GM19438 (cell line): ENCODE results near the gene TENT4A.

Source experiments
- ATAC-seq: cut with Tn5 transposase; IDR thresholded peaks from one replicate; pipeline ENCODE4 v1.9.1; 2021; ENCODE audit warnings: low read depth; ENCODE audit not compliant: unreplicated experiment

The TENT4A gene

DNA sequence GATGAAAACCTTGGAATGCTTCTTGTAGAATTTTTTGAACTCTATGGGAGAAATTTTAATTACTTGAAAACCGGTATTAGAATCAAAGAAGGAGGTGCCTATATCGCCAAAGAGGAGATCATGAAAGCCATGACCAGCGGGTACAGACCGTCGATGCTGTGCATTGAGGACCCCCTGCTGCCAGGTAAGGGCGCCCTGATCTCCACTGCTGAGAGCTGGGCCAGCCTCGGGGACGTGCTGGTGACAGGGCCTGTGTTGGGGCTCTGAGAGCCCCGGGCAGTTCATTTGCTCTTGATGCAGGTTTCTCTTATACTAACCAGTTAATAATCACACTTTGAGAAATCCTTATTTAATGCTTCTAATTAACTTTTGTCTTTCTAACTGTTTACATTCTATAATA lies 33.0 kb downstream of the TENT4A start:
- ATAC-seq: no peak

DNA sequence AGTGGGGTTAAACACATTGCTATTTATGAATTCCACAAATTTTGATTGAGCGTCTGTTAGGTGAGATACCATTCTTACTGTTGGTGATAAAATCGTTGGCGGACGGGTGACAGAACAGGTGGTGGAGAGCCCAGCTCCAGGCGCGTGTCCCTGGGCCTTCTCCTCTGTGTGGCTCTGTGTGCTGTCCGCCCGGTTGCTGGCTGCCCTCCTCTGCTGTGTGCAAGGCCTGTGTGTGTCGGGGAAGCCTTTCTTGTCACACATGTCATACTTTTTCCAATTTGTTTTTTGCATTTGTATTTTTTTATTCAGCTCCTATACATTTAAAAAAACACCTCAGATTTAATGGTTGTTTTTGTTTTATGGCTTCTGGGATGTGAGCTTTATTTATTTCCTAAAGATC lies 33.9 kb downstream of the TENT4A start:
- ATAC-seq: no peak

DNA sequence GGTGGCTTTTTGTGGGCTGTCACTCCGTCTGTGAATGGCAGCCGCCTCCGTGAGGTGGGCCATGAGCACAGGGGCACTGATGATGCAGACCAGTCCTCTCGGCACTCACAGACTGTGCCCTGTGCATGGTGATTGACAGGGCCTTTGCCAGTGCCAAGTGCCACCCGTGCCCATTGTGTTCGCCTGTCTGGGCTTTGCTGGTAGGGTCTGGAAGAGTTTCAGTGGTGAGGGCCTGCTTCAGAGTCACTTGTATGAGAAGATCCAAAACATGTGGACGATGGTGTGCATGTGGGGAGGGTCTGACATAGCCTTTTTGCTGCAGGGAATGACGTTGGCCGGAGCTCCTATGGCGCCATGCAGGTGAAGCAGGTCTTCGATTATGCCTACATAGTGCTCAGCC lies 34.9 kb downstream of the TENT4A start:
- ATAC-seq: no peak

DNA sequence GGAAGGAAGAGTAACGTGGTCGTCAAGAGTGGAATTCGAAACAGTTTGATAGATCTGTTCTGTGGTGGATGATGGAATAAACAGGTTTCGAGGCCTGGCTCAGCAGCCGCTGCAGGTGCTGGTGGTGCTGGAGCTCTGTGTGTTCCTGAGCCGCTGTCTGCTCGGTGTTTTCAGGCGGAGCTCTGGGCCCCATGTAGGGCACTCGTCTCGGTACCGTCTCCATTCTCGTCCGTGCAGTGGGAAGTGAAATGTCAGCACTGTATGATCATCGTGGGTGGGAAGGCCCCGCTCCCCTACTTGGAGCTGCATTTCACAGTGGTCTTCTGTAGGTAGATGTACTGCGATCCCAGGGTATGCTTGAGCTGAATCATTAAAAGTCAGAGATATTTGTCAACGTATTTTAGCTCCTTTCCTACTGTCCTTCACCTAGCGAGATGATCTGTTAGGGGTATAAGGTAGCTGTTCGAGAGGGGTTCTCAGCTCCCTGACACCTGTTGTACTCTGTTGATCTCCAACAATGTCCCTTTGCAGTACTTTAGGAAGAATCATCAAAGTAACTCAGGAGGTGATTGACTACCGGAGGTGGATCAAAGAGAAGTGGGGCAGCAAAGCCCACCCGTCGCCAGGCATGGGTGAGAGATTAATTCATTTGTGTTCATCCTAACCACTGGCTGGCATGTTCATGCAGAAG lies 35.9 kb downstream of the TENT4A start:
- ATAC-seq: no peak

DNA sequence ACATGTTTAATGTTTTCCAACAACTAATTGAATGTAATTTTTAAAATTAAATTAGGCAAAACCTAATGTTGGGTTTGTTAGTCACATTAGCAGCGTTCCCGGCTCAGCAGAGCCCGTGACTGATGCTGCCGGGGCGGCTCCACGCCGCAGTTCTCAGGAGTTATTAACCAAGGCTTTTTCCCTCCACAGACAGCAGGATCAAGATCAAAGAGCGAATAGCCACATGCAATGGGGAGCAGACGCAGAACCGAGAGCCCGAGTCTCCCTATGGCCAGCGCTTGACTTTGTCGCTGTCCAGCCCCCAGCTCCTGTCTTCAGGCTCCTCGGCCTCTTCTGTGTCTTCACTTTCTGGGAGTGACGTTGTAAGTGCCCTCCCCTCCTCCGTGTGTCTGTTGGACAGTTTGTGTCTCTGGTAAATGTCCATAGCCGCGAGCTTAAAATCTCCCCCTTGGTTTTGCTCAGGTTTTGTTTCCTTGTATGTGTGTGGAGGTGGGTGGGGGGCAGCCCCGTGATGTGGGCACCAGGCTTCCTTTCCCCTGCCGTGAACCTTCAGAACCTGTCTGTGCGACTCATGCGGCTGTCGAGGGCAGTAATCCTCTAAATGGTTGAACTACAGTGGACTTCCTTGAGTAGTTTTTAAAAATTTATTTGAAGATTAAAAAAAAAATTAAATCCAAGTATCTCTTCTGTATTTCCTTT lies 37.1 kb downstream of the TENT4A start:
- no peak for ATAC-seq

DNA sequence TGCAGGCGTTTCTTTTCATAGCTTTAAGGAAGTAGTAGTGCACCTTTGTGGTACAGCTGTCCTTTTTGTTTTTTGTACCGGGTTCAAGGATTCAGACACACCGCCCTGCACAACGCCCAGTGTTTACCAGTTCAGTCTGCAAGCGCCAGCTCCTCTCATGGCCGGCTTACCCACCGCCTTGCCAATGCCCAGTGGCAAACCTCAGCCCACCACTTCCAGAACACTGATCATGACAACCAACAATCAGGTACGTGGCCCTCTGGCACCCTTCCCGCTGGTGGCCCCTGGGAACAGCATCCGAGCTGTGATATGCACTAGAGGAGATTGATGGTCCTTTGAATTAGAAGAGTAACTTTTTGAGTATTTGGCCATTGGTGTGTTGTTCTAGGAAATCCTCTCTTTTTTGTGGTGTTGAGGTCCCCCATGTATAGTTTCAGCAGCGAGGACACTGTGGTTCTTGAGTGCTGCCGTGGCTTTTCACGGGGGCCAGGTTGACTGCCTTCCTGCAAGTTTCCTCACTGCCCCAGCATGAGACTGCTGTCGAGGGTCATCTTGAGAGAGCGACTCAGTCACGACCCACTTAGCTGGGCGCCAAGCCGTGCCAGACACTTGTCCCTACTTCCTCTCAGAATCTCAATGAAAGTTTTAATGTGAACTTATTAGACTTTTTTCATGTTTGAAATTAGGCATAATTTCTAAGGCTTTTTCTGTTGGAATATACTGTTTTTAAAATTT lies 37.9 kb downstream of the TENT4A start:
- ATAC-seq: no peak

DNA sequence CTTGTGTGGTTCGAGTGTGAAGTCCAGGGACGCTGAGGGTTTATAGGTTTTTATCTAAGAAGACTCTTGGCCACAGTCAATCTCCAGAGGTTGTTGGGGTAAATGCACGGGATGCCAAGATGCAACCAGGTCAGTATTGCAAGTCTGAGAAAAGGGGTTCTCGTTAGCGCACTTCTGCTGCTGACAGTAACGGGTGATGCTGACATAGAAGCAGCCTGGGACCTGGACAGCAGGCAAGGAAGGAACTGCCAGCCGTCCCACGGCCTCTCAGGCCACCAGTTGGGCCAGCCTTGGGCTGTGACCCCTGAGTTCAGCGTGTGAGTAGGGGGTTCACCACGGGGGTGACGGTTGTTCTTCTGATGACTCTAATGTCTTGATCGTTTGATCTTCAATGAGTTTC lies 39.0 kb downstream of the TENT4A start:
- no peak for ATAC-seq

DNA sequence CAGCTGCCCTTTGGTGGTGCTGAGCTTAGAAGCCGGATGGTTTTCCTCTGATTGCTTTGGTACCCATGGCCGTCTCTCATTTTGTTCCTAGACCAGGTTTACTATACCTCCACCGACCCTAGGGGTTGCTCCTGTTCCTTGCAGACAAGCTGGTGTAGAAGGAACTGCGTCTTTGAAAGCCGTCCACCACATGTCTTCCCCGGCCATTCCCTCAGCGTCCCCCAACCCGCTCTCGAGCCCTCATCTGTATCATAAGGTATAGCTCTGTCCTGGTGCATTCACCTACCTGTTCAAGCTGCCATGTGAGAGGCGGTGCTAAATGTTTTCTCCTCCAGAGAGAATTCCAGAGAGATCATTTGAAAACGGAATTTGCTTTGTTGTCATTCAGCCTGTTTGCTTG lies 39.5 kb downstream of the TENT4A start:
- ATAC-seq: no peak

DNA sequence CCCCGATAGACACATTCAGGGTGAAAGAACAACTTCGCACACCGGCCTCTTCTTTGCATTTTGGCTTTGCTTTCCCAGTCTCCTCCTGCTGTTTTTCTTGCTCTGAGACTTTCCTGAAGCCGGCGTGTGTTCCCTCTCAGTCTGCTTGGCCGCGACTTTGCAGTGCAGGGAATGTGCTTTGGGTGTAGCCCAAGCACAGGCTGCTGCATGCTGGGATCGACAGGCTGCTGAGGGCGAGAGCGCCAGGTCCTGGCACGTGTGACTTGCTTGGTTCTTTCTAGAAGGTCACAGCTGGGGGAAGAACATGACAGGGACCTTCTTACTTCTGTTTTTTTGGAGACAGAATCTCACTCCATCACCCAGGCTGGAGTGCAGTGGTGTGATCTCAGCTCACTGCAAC lies 40.6 kb downstream of the TENT4A start:
- no peak for ATAC-seq

DNA sequence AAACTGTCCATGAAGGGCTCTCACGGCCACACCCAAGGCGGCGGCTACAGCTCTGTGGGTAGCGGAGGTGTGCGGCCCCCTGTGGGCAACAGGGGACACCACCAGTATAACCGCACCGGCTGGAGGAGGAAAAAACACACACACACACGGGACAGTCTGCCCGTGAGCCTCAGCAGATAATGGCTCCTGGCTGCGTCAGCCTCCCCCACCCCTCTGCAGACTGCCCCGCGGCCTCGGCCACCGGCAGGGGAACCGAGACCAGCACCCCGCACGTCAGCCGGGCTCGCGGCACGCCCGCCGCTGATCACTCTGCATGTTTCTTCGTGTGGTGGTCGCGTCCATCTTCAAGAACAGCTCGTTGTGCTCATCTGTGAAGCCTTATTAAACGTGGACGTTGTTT lies 41.5 kb downstream of the TENT4A start:
- ATAC-seq: no peak

DNA sequence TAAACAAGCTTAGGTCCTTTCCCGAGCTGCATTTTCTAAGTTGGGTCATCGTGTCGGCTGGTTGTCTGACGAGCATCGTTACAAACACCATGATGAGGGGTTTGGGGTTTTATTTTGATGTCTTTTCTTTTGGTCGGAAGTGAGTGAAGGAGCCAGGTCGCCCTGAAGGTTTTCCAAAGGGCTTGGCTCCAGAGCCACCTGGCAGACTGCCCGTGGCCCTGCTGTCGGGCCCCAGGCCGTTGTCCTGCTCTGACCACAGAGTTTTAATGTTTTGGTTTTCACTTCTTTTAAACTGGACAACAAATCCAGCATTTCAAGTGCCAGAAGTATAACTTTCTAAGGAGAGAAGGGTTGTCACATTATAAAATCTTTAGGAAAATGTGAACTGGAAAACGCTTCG lies 42.3 kb downstream of the TENT4A start:
- no peak for ATAC-seq

DNA sequence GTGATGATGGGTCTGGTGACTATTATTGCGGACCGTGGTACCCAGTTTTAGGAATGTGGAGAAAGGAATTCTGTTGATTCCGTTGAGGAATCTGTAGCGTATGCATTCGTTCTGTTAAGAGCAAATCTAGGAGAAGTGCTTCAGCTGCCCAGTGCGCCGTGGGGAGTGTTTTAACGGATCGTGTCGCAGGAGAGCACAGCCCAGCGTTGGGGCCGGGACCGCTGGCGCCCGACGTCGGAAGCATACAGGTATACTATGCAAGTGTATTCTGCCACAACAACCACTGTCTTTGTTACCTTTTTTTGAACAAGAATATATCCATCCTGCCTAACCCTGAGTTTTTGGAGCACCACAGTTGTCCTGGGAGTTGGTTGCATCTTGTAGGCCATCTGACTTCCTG lies 42.7 kb downstream of the TENT4A start:
- ATAC-seq: no peak

DNA sequence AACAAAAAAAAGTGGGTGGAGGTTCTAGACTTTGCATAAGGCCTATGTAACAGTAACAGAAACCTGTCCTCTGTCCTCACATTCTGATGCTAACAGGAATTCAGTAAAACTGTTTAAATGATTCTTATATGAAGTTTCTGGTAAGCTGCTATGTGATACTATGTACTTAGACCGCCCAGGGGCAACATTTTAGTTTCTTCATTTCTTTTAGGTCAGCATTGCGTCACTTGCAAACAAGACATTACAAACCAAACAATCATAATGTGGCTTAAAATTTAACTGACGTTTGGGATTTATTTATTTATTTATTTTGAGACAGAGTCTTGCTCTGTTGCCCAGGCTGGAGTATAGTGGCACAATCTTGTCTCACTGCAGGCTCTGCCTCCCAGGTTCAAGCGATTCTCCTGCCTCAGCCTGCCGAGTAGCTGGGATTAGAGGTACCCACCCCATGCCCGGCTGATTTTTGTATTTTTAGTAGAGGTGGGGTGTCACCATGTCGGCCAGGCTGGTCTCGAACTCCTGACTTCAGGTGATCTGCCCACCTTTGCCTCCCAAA lies 44.3 kb downstream of the TENT4A start:
- ATAC-seq: no peak

DNA sequence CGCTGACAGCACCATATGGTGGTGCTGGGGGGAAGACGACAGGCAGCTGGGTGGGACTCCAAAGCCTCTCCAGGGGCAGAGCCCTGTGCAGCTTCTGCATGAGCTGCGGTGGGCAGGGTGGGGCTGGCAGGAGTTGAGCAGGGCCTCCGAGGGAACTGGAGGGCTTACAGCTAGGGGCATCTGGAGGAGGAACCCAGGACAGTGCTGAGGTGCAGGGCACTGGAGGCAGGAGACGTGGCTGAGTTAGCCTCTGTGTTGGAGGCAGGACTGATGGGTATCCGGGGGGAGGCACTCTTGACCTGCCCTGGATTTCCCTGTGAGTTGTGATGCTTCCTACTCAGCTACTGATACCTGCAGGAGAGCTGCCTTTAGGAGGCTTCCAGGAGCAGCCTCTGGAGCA lies 45.0 kb downstream of the TENT4A start:
- no peak for ATAC-seq

DNA sequence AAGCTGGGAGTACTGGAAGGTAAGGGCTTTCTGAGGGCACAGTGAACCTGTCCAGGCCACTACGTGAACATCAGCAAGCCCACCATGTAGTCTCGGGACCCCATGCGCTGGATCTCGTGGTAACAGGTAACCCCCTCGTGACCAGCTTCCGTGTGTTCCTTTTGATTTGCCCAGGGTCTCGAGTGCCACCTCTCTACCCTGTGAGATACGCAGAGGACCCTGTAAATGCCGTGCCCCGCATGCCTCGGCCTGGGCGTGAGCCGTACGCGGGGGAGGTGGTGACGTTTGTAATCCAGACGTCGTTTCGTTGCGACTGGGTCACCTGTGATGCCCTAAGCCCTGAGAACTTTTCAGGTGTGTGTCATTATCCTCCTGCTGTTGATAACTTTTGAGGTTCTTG lies 45.5 kb downstream of the TENT4A start:
- no peak for ATAC-seq

DNA sequence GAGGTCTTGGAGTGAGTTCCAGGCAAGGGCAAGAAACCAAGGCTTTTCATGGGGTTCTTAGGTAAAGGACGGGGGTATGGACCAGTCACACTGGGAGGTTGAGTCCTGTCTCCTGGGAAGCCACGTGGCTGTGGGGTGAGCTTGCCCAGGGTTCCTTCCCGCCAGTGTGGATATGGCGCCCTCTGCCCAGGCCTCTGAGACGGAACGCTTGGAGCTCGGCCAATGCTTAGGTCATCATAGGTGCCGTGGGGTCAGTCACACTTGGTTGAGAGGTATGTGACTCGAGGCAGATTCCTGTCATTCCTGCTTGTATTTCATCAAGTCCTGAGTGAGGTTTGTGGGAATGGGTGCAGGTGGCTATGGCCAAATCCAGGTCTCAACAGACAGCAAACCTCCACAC lies 46.2 kb downstream of the TENT4A start:
- no peak for ATAC-seq

DNA sequence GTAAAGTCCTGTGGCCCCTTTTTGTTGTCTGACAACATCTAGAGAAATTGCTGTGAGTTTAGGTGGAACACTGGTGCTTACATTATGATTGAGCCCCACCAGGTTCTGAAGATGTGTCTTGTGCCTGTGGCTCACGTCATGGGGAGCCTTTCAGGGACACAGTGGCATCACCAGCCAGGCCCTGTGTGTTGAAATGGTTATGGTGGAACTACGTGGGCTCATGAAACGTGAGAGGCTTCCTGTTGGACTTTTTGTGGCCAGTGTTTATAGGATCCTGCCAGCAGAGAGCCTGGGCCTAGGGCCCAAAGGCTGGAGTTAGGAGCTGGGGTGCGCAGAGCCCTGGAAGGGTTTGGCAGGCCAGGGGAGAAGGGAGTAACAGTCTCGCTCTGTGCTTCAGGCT lies 46.8 kb downstream of the TENT4A start:
- no peak for ATAC-seq

DNA sequence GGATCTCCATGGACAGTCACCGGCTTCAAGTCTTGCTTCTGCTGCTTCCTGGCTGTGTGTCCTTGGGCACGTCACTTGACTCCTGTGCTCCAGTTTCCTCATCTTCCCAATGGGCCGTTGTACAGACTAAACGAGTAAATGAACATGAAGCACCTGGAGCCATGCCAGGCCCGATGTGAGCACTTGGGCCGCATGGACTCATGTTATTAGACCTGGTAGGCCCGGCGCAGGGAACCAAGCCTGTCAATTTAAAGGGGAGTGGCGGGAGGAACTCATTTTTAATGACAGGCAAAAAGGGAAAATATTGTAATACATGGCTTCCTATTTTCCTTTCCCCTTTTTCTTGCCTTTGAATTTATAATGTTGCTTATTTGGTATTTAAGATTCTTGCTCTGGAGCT lies 47.5 kb downstream of the TENT4A start:
- ATAC-seq: no peak

DNA sequence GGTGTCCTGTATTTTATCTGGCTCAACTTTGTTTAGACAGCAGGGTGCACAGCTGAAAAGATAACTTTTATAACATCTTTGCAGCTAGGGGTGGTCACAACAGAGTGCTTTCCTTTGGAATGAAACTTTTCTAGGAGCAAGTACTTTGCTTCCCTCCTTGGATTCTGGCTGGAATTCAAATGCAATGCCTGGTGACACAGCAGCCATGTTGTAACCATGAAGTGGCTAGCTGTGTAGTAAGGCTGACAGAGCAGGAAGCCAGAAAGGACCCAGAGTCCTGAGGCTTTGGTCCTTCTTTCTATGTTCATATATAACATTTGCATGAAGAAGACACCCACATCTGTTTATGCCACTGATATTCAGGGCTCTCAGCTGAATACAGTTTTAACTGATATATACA lies 48.1 kb downstream of the TENT4A start:
- no peak for ATAC-seq

DNA sequence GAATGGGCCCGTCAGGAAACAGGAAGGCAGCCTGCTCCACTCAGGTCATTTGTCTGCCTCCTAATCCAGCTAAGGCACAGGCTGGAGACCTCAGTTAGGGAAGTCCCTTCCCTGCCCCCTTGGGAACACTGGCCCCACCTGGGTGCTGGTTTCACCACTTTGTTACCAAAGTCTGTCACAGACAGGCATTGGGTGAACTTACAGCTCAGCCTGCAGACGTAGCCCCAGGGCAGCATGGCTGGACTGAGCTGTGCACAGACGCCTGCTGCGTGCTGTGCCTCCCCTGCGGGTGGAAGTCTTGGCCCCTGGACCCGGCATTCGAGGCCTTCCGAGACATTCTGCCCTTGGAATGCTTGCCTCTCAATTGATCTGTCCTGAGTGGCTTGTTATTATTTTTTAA lies 48.9 kb downstream of the TENT4A start:
- ATAC-seq: no peak

DNA sequence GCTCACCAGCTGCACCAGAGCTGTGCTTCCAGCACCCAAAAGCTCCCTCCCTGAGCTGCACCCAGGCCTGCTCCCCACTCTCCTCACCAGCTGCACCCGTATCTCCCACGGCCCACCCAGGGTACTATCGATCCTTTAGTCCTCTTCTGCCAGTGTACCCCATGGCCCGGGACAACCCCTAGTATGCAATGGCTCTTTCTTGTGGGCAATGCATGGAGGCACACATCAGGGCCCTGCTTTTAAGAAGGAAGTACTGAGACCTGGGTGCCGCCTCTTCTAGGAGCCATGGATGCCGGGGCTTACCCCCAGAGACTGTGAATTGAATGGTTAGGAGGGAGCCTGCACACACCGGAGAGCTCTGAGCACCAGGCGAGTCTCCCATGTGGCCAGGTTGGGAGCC lies 49.5 kb downstream of the TENT4A start:
- ATAC-seq: no peak

DNA sequence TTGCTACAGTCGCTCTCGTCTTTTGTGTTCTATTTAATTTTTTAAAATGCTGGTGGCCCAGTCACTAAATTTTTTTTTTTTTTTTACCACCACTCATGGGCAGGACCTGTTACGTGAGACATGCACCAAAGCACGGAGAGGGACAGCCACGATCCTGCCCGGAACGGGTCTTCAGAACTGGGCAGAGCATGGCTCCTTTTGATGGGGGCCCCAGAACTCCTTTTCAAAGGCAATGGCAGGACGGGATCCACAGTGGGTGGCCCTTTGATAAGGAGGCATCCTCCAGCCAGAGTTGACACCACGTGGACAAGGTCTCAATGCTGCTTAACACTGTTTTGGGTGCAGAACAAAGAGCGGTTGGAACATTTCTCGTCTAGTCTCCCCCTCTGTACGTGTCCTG lies 50.0 kb downstream of the TENT4A start:
- ATAC-seq: no peak
